Measurements from ENCODE around the gene LIMA1. TPM values are rescaled to one million over a fixed set of nuclear protein-coding genes. Genes with fewer than 3 reads are reported as not detected.
"Not testable (repeated sequence)": the region's sequence is repeated elsewhere in the genome, so short reads cannot be mapped to it uniquely, and the experiment has no call there.

LIMA1 gene
- total RNA-seq, 2 donors from 2014 or later: 66.7 to 94.2 TPM

- Histone ChIP-seq H3K9me3 (no peaks in the 10 kb centered on the region), H3K27ac (no peak overlapping the region), H3K36me3 (no peaks in the 10 kb centered on the region), H3K27me3 (replicated peaks; ENCODE audit: insufficient read depth) (no peaks in the 10 kb centered on the region), H3K4me3 (no peak overlapping the region), H3K4me1 (replicated peaks) (no peaks in the 10 kb centered on the region)
- 79% methylated on average over 5 of the region's 5 CpGs for WGBS
- DNase-seq (ENCODE audit: low spot score): no peak
- intact Hi-C loops (cut with DNase I): loop anchor here (10.0 kb wide), 3 partner anchors 89 to 209 kb away; partner anchors contain the start of gene GPD1
- TF ChIP-seq CTCF (IDR thresholded peaks at IDR 0.05) (no peak), POLR2AphosphoS5 (IDR thresholded peaks at IDR 0.05) (no peak), POLR2A (IDR thresholded peaks at IDR 0.05) (no peak)
These were observed 30.1 kb upstream of the LIMA1 start for GRCh38 chr12:50313256-50313931.

- not testable (repeated sequence) for DNase-seq (ENCODE audit: low spot score); H3K27ac ChIP-seq; H3K4me3 ChIP-seq
These were observed 28.7 kb upstream of the LIMA1 start for GRCh38 chr12:50311858-50312609.

GRCh38 chr12:50309950-50310349 is 26.6 kb upstream of the LIMA1 start:
- WGBS: 48% methylated on average over 2 of the region's 2 CpGs
- Histone ChIP-seq H3K36me3 (no peaks in the 10 kb centered on the region), H3K9me3 (no peaks in the 10 kb centered on the region), H3K4me3 (no peak overlapping the region), H3K27ac (no peak overlapping the region), H3K4me1 (replicated peaks) (no peaks in the 10 kb centered on the region), H3K27me3 (replicated peaks; ENCODE audit: insufficient read depth) (no peaks in the 10 kb centered on the region)
- TF ChIP-seq POLR2A (IDR thresholded peaks at IDR 0.05) (no peak), POLR2AphosphoS5 (IDR thresholded peaks at IDR 0.05) (no peak), CTCF (IDR thresholded peaks at IDR 0.05) (no peak)
- intact Hi-C loops (cut with DNase I): loop anchor here (10.0 kb wide), 3 partner anchors 85 to 205 kb away; partner anchors contain the start of gene GPD1
- no peak for DNase-seq (ENCODE audit: low spot score)

More at GRCh38 chr12:50311858-50312609, 28.7 kb upstream of the LIMA1 start:
- not testable (repeated sequence) for H3K27me3 ChIP-seq (replicated peaks; ENCODE audit: insufficient read depth); H3K36me3 ChIP-seq; H3K4me1 ChIP-seq (replicated peaks); H3K9me3 ChIP-seq
- intact Hi-C loops (cut with DNase I): loop anchor here (10.0 kb wide), 3 partner anchors 87 to 207 kb away; partner anchors contain the start of gene GPD1
- 91% methylated on average over 11 of the region's 11 CpGs for WGBS

- no peak for DNase-seq (ENCODE audit: low spot score)
- 67% methylated on average over 3 of the region's 3 CpGs for WGBS
- H3K27ac ChIP-seq: no peak overlapping the region
- H3K9me3 ChIP-seq: no peaks in the 10 kb centered on the region
- H3K4me1 ChIP-seq (replicated peaks): no peaks in the 10 kb centered on the region
- intact Hi-C loops (cut with DNase I): no loop called here
- TF ChIP-seq POLR2AphosphoS5 (IDR thresholded peaks at IDR 0.05): no peak
- no peak for TF ChIP-seq POLR2A (IDR thresholded peaks at IDR 0.05)
- TF ChIP-seq CTCF (IDR thresholded peaks at IDR 0.05): no peak
- no peak overlapping the region for H3K4me3 ChIP-seq
- H3K27me3 ChIP-seq (replicated peaks; ENCODE audit: insufficient read depth): no peaks in the 10 kb centered on the region
- H3K36me3 ChIP-seq: no peaks in the 10 kb centered on the region
These were observed 19.4 kb upstream of the LIMA1 start for GRCh38 chr12:50302686-50303085.

- intact Hi-C loops (cut with DNase I): no loop called here
- Histone ChIP-seq H3K9me3 (no peaks in the 10 kb centered on the region), H3K27ac (no peak overlapping the region), H3K36me3 (no peaks in the 10 kb centered on the region), H3K27me3 (replicated peaks; ENCODE audit: insufficient read depth) (no peaks in the 10 kb centered on the region), H3K4me3 (no peak overlapping the region), H3K4me1 (replicated peaks) (no peaks in the 10 kb centered on the region)
- TF ChIP-seq CTCF (IDR thresholded peaks at IDR 0.05) (no peak), POLR2AphosphoS5 (IDR thresholded peaks at IDR 0.05) (no peak), POLR2A (IDR thresholded peaks at IDR 0.05) (no peak)
- 40% methylated on average over 1 of the region's 1 CpG for WGBS
- DNase-seq (ENCODE audit: low spot score): no peak
These were observed 14.7 kb upstream of the LIMA1 start for GRCh38 chr12:50297996-50298395.
